HG03571 (cell line): ENCODE data around the gene MYL6.
"Not testable (repeated sequence)": the region's sequence is repeated elsewhere in the genome, so short reads cannot be mapped to it uniquely, and the experiment has no call there.

Source experiments
- ATAC-seq: cut with Tn5 transposase; IDR thresholded peaks from one replicate; pipeline ENCODE4 v1.9.1; 2021; ENCODE audit not compliant: unreplicated experiment

Gene MYL6

DNA sequence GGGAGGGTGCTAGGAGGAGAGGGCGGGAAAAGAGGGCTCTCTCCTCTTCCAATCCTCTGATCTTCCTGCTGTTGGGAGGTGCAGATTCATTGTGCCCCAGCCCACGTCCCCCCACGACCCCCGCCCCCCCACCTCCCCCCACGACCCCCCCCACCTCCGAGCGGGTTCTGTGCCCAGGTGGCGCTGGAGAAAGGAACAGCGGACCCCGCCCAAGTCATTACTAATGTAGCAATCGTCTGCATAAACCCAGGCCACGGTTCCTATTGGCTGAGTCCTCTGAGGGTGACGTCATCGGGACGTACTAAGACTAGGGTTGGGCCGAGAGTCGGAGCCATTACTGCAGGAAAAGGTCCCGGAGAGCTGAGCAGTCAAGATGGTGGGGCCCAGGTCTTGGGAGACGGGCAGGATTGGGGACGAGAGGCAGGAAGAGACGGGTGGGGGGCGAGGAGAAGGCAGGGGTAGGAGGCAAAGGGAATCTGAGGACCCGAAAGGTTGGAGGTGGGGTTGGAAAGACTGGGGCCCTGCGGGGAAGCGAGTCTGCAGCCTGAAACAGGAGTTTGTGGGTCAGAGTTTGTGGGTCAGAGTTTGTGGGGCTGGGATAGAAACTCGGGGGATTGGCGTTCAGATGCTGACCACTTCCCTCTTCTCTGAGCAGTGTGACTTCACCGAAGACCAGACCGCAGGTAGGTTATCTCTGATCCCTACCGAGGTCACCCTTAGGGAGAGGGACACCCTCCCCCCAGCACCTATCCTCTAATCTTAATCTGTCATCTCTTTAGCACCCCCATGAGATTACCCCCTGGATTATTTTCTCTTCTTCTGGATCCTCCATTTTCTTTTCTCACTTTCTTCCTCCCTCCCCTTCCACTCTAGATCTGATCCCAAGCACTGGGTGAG, at the start of gene MYL6:
TSS of gene MYL6 (plus strand) at position 331 of the 897 bp plus-strand sequence. CDS start at position 374, 43 bp downstream.
- peak; percentile 73 for ATAC-seq

- ATAC-seq = no peak
These were observed 47.6 kb upstream of the MYL6 start for GRCh38 chr12:56110571-56110970.

DNA sequence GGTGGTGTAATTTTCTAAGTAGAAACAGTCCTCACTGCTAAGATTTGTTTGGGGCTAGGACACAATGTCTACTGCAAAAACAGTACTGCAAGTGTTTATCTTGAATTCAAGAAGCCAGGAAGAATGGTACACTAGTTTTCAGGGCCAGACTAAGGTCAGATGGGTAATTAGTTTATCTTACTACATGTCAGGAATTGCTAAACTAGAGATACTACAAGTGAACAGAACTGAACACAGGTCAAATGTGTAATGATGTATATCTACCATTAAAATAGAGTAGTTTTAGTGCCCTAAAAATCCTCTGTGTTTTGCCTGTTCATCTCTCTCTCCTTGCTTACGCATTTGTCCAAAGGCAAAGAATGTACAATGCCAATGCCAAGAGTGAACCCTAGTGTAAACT, 44.1 kb upstream of the MYL6 start:
- no peak for ATAC-seq

DNA sequence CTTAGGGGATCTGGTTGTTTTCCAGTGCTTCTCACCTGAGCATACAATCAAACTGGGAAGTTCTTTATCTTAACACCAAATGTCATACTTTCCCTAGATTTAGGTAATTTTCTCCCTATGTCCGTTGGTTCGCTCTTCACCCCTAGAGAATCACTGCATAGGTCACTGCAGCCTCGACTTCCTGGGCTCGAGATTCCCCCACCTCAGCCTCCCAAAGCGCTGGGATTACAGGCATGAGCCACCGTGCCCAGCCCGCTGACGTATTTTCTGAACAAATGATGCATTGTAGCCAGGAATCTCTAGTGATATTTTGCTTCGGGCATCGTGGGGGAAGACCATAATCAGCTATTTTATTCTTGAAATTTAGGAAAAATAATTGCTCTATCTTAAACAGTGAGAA, 42.8 kb upstream of the MYL6 start:
- no peak for ATAC-seq

DNA sequence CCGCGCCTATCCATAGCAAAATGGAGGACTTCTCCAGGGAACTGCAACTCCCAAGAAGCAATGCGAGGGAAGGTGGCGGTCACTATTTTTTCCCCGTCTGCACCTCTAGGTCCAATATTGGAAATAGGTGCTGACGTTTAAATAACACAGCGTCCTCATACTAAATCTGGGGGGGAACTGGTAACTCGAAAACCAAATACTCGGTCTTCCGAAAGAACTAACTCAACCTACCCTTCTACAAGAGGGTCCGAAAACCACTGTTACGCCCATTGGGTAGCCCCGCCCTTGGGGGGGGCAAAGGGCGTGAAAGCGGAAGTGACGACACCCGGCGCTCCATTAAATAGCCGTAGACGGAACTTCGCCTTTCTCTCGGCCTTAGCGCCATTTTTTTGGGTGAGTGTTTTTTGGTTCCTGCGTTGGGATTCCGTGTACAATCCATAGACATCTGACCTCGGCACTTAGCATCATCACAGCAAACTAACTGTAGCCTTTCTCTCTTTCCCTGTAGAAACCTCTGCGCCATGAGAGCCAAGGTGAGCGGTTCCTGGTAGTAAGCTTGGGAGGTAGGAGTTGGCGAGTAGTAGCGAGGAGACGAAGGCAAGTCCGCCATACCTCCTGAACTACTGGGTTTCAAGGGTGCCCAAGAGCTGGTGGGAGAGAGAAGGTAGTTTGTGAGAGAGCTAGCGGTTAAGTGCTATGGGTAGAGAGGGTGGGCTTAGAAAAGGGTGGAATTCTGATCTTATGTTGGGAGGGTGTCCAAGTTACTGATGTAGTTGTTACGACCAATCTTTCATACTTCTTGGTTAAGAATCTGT, 41.7 kb upstream of the MYL6 start, which contains the start of gene RPL41:
TSS of gene RPL41 (plus strand) at position 367 of the 815 bp plus-strand sequence.
- ATAC-seq = peak; percentile 46

DNA sequence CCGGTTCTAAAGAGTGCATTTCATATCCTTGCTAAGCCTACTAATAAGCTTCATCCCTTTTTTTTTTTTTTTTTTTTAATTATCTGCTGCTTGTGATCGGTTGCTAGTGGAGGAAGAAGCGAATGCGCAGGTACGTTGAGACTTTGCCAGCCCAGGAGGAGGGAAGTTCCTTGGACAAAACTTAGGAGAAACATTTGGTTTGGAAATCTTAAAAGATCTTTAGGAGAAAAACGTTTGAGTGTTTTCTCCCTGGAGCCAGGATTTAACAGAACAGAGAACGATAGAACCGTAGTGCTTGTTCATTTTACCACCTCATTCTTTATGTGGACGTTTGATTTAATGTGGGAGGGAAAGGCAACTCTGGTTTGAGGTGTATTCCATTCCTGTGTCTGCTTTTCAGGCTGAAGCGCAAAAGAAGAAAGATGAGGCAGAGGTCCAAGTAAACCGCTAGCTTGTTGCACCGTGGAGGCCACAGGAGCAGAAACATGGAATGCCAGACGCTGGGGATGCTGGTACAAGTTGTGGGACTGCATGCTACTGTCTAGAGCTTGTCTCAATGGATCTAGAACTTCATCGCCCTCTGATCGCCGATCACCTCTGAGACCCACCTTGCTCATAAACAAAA, 41.0 kb upstream of the MYL6 start:
- not testable (repeated sequence) for ATAC-seq

GRCh38 chr12:56117778-56118687, 40.1 kb upstream of the MYL6 start, which contains the start of gene ZC3H10:
TSS of gene ZC3H10 (plus strand) at chr12:56118266. CDS start at chr12:56120563, 2,297 bp downstream.
- ATAC-seq = peak; percentile 78

DNA sequence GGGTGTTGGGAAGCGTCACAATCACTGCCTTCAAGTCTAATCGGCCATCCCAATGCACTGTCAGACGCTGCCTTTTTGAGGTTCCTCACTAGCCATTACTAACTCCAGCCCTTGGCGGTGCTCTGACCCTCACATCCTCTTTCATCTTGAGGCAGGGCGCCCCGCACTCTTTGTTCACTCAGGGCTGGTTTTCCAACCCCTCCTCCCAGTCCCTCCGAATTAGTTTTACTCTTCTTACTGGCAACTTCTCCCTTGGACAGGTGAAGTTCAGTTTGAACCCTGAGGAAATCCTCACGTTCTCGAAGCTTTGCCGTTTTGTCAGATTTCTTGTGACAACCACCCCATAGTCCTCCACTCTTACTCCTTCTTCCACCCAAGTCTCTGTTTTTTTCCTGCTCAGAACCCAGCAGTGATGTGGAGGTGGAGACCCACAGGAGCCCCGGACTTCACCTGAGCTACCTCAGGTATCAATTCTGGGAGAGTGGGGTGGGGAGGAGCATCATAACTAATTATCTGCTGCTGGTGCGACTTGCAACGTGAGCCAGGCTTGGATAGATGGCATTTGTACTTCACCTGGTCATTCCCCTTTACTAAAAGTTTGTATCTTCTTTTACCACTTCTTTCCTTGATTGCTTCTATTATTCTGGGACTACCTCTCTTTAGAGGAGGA, 39.3 kb upstream of the MYL6 start:
- ATAC-seq = no peak

DNA sequence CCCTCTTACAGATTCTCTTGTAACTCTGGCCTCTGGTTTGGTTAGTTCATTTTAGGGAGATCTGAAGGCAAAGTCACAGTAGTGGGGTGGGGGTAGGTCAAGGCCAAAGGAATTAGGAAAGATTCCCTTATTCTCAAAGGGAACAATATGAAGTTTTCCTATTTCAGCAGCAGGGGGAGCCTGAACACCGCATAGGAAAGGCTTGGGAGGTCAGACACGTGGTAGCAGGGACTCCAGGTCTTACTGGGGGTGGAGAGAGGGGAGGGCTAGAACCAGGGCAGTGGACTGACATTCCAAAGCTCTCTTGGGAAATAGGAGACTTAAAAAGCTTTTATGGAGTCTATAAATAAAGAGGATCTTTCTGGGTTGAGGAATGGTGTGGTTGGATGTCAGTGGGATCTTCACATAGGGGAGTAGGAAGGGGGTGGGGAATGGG, 38.8 kb upstream of the MYL6 start:
- ATAC-seq = no peak

GRCh38 chr12:56120158-56120846, 37.9 kb upstream of the MYL6 start:
- no peak for ATAC-seq

DNA sequence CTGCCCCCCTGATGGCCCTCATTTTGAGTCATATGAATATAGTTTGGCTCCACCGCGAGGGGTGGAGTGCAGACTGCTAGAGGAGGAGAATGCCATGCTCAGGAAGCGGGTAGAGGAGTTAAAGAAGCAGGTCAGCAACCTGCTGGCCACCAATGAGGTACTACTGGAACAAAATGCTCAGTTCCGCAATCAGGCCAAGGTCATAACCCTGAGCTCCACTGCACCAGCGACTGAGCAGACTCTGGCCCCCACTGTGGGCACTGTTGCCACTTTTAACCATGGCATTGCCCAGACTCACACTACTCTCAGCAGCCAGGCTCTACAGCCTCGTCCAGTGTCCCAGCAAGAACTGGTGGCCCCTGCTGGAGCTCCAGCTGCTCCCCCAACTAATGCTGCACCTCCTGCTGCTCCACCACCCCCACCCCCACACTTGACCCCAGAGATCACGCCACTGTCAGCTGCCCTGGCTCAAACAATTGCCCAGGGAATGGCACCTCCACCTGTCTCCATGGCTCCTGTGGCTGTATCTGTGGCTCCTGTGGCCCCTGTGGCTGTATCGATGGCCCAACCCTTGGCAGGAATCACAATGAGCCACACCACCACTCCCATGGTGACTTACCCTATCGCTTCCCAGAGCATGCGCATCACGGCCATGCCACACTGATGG, 36.8 kb upstream of the MYL6 start:
- no peak for ATAC-seq

GRCh38 chr12:56122637-56123036, 35.5 kb upstream of the MYL6 start:
- ATAC-seq = no peak

GRCh38 chr12:56124133-56124532, 34.0 kb upstream of the MYL6 start:
- no peak for ATAC-seq

DNA sequence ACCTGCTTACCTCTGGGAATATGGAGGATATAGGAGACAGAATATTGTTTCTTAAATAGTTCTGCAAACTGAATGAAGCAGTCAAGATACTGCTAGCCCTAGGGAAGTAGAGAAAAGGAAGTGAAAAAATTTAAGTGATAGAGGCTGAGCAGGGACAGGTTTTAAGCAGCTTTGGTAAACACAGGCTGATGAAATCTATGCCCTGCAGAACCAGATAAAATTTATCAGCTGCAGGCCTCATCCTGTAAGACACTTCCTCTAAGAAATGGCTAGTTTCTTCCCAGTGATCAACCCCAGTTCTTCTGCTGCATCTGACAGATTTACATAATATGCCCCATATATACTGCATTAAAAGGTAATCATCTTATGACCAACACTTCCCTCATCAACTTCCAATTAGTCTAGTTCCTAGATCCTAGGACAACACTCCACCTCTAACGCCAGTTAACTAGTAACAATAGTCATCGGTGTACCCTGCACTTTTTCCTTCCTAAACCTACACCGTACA, 31.4 kb upstream of the MYL6 start:
- ATAC-seq = no peak

DNA sequence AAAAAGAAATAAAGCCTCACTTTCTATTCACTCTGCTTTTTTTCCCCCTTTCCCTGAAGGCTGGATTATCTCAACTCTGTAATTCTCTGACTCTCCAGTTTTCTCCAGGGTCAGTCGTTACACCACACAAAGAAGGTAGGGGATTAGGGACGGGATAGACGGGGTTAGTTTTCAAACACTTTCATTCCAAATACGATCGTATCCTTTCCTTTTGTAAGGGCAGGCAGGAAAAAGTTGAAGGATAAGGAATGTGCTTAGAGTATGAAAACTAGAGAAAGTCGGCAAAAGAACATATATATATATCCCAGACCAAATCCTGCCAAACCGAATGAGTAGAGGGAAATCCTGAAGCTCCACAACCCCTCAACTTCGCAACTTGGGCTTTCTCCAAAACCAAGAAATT, 30.7 kb upstream of the MYL6 start:
- ATAC-seq = no peak

DNA sequence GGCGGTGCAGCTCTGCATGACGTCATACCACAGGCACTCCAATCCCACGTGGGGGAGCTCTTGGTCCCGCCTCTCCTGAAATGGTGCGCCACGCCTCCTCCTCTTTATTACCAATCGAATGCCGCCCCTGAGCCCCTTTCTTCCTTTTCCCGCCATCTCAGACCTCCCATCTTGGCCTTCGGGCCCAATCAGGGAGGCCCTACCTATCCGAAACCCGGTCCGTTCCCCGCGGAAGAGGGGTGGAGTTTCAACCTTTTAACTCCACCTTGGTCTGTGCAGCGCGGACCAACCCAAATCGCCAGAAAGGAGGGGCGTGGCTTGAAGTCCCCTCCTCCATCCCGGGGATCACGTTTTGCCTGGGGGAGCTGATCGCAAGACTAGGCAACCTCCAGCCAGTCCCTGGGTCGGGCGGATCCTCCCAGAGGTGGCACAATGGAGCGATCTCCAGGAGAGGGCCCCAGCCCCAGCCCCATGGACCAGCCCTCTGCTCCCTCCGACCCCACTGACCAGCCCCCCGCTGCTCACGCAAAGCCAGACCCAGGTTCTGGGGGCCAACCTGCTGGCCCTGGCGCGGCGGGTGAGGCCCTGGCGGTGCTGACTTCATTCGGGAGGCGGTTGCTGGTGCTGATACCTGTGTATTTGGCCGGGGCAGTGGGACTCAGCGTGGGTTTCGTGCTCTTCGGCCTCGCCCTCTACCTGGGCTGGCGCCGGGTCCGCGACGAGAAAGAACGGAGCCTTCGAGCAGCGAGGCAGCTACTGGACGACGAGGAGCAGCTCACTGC, 30.1 kb upstream of the MYL6 start, which contains the start of gene ESYT1:
TSS of gene ESYT1 (plus strand) at position 380 of the 782 bp plus-strand sequence. CDS start at position 433, 53 bp downstream.
- peak; percentile 86 for ATAC-seq

DNA sequence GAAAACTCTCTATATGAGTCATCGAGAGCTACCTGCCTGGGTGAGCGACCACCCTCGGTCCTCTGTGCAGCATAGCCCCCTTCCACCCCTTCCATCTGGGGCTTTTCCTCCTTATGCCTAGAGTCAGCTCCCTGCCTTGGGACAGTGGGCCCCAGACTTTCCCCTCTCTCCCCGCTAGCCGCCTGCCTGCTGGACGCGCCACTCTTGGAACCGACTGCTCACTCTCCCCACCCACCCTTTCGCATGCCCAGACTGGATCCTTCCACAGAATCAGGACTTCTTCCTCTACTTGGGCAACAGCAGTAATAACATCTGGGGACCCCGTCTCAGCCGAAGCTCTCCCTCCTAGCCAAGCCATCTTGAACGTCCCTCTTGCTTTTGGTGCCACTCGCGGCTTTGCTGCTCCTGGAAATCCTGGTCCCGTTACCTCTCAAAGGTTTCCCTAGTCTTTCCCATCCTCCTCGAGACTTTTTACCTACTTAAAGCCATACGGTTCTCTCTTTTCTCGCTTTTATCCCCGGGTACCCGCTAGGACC, 29.4 kb upstream of the MYL6 start:
- ATAC-seq = no peak
